Lower leg skin (tissue), 4 donors: Measurements from ENCODE around the gene OR52E4. TPM values are rescaled to one million over a fixed set of nuclear protein-coding genes. Genes with fewer than 3 reads are reported as not detected.

Experiments used
- DNase-seq, 2 donors: peaks; one replicate each; pipeline ENCODE4 v3.0.0-alpha.2; 2019; ENCODE audit warnings: low spot score in 2 of 2
- H3K4me3 ChIP-seq: fragments of 200-600 bp; sonication (generic); 2 replicates; pipeline ENCODE4 v1.5.1; 2017; ENCODE audit warnings: mild to moderate bottlenecking, low read depth; ENCODE audit not compliant: poor library complexity, severe bottlenecking
- POLR2A ChIP-seq, 2 donors: fragments of 450-650 bp; IDR thresholded peaks; one replicate each; pipeline ENCODE4 v1.6.1; 2016 to 2017; ENCODE audit warnings: antibody characterized with exemption in 2 of 2, mild to moderate bottlenecking in 1 of 2, moderate library complexity in 1 of 2
- WGBS, 2 donors: methylation state at CpG; one replicate each; pipeline ENCODE4 v1.1.5; 2018; 5-methylcytosine and 5-hydroxymethylcytosine counted together
- intact Hi-C: fragments of 100-400 bp; cut with DNase I; formaldehyde crosslinking; loops from one replicate; pipeline ENCODE4 v1.15.0; 2023; ENCODE audit warnings: low total_unique reads
- total RNA-seq, 4 donors: library from RNA; depleted of rRNA; stranded (reverse); fragments of >200 nt; gene quantifications; one replicate each; pipeline ENCODE4 v1.1.0, GENCODE V29; 2016
- TF ChIP-seq, protein P1 (sequence below), 3 donors: fragments of 450-650 bp; IDR thresholded peaks; one replicate each; pipeline ENCODE4 v1.5.1; 2016; ENCODE audit warnings: antibody characterized with exemption in 3 of 3, mild to moderate bottlenecking in 3 of 3, moderate library complexity in 2 of 3

Gene OR52E4
- not detected for total RNA-seq

DNA sequence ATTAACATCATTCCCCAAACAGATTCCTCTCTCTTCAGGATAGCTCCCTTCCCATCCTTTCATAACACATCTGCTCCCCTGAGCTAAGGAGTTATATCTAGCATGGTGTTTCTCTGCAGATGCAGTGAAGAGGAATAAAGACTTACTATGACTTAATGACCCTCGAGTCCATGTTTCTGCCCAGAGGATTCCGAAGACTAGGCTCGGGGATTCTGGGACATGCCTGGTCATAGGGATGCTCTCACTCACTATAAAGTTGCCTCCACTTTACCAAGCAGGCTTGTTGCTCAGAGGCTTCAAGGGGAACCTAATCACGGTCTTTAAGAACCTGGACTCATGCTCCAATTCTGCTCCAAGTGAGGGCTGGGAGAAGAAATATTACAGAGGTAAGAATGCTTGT, at the start of gene OR52E4:
Gene OR52E4, plus strand, starts transcription at position 301 of the 400 bp plus-strand sequence. CDS start 3,664 bp downstream, outside the sequence.
- WGBS, 2 donors, result 74 to 82% methylated on average over 4 of the region's 4 CpGs
- intact Hi-C loops, result no loop called here

DNA sequence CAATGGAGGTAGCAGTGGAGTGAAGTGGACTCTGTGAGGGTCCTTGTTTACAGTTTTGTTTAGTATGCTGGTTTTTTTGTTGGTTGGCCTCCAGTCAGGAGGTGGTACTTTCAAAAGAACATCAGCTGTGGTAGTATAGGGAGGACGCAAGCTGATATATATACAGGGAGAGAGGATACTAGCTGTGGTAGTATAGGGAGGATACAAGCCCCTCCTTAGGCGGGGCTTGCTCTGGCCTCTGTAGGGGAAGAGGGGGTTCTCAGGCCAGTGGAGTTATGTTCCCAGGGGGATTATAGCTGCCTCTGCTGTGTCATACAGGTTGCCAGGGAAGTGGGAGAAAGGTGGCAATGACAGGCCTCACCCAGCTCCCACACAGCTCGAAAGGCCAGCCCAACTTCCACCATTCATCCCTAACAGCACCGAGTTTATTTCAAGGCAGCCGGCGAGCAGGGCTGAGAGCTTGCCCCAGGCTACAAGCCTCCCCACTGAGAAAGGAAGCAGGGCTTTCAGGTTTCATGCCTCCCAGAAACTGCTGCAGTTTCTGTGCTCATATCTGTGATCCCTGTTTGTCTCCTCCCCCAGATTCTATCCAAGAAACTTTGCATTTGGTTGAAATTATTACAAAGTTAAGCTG, 49.1 kb upstream of the OR52E4 start:
- WGBS, 2 donors, result 62 to 72% methylated on average over 6 of the region's 6 CpGs

More for the DNA sequence above, at the start of gene OR52E4:
- TF ChIP-seq POLR2A (IDR thresholded peaks at IDR 0.05), result no peak
- TF ChIP-seq, protein P1, sequence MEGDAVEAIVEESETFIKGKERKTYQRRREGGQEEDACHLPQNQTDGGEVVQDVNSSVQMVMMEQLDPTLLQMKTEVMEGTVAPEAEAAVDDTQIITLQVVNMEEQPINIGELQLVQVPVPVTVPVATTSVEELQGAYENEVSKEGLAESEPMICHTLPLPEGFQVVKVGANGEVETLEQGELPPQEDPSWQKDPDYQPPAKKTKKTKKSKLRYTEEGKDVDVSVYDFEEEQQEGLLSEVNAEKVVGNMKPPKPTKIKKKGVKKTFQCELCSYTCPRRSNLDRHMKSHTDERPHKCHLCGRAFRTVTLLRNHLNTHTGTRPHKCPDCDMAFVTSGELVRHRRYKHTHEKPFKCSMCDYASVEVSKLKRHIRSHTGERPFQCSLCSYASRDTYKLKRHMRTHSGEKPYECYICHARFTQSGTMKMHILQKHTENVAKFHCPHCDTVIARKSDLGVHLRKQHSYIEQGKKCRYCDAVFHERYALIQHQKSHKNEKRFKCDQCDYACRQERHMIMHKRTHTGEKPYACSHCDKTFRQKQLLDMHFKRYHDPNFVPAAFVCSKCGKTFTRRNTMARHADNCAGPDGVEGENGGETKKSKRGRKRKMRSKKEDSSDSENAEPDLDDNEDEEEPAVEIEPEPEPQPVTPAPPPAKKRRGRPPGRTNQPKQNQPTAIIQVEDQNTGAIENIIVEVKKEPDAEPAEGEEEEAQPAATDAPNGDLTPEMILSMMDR (IDR thresholded peaks at IDR 0.05), result no peak
- no peak within 1 kb of the TSS for H3K4me3 ChIP-seq
- DNase-seq, result no peak

DNA sequence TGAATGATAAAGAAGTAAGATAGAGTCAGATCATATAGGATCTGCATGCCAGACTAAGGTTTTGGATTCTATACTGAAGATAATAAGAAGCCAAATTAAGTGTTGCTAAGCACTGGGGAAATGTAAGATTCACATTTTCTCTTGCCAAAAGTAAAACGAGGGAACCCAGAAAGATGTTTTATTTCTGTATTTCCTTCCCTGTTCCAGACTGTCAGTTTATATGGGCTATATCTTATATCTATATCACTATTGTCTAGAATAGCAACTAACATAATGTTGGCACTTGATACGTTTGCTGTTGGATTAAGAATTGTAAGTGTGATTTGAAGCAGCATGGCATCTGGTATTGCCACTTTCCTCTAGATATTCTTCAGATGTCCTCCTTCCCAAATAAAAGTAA, 47.0 kb upstream of the OR52E4 start:
- whole genome bisulfite sequencing, 2 donors, result 40 to 49% methylated on average over 2 of the region's 2 CpGs
- TF ChIP-seq, protein P1 (IDR thresholded peaks at IDR 0.05), result no peak
- TF ChIP-seq POLR2A (IDR thresholded peaks at IDR 0.05), result no peak
- intact Hi-C loops, result no loop called here
- DNase-seq, result no peak
- no peak overlapping the region for H3K4me3 ChIP-seq

More for the DNA sequence above, 49.1 kb upstream of the OR52E4 start:
- no peak for TF ChIP-seq POLR2A (IDR thresholded peaks at IDR 0.05)
- TF ChIP-seq, protein P1 (IDR thresholded peaks at IDR 0.05), result no peak
- no peak for DNase-seq
- no peak overlapping the region for H3K4me3 ChIP-seq
- intact Hi-C loops, result no loop called here

DNA sequence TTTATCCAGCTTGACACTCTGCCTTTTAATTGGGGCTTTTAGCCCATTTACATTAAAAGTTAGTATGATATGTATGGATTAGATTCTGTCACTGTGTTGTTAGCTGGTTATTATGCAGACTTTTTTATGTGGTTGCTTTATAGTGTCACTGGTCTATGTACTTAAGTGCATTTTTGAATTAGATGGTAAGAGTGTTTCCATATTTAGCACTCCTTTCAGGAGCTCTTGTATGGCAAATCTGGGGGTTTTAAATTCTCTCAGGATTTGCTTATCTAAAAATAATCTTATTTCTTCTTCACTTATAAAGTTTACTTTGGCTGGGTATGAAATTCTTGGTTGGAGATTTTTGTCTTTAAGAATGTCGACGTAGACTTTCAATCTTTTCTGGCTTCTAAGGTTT, 42.7 kb upstream of the OR52E4 start:
- intact Hi-C loops, result no loop called here
- no peak for DNase-seq
- no peak overlapping the region for H3K4me3 ChIP-seq
- TF ChIP-seq, protein P1 (IDR thresholded peaks at IDR 0.05), result no peak
- no peak for TF ChIP-seq POLR2A (IDR thresholded peaks at IDR 0.05)
- WGBS, 2 donors, result 87 to 96% methylated on average over 2 of the region's 2 CpGs

DNA sequence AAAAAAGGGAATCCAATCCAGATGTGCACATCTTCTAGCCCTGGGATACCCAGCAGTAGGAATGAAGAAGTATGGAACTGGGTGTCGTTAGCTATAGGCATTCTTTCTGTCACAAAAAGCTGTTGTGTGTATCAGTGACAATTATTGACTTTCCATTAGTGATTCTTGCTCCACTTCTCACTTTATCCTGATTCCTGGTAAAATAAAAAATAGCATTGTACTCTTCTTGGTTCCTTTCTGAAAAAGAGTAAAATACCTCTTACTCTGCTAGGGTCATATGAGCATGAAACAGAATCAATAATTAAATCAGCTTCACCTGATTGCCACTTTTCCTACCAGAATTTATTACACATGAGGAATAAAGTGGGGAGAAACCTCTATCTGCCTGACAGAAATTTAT, 38.6 kb upstream of the OR52E4 start, which contains the start of gene OR52E6:
Gene OR52E6, minus strand, starts transcription at position 101 of the 400 bp plus-strand sequence. Its CDS starts 0 bp downstream, at position 101.
- 0 to 45% methylated on average over 1 of the region's 1 CpG for WGBS, 2 donors
- TF ChIP-seq, protein P1 (IDR thresholded peaks at IDR 0.05), result no peak
- TF ChIP-seq POLR2A (IDR thresholded peaks at IDR 0.05), result no peak
- intact Hi-C loops, result no loop called here
- DNase-seq, result no peak
- no peak within 1 kb of the TSS for H3K4me3 ChIP-seq

DNA sequence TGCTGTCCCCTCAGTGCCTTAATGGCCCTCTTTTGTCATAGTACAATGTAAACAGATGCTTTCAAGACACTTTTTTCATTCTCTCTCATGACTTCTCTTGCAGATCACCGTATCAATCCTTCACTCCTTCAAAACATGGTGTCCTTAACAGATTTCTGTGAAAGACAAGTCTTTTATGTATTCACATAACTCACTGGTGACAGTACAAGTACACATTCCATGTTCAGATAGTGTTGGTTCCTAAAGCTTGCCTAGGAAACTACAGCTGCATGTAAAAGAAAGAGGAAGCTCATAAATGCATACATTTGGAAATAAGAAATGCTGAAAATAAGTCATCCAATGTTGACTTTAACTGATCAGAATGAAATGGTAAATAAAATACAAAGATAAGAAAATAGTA, 33.7 kb upstream of the OR52E4 start:
- TF ChIP-seq, protein P1 (IDR thresholded peaks at IDR 0.05), result no peak
- no peak for TF ChIP-seq POLR2A (IDR thresholded peaks at IDR 0.05)
- intact Hi-C loops, result no loop called here
- WGBS, 2 donors, result 44 to 47% methylated on average over 1 of the region's 1 CpG
- no peak overlapping the region for H3K4me3 ChIP-seq
- DNase-seq, result no peak
